SK-N-SH treated with all-trans-retinoic acid at 6 μM for 48 hours (cell line): ENCODE data around the gene JMJD8.

Experiments used
- ATAC-seq: fragments of 200-7000 bp; cut with Tn5 transposase; 3 replicates; pipeline ENCODE4 v1.9.1; 2020; ENCODE audit warnings: mild to moderate bottlenecking, moderate library complexity
- ARNTL ChIP-seq: fragments of 450-650 bp; formaldehyde crosslinking; IDR thresholded peaks from 2 replicates; pipeline ENCODE4 v1.5.0; 2020; ENCODE audit warnings: low read depth, mild to moderate bottlenecking, moderate library complexity, borderline replicate concordance
- CSDC2 ChIP-seq: fragments of 250-450 bp; sonication (Bioruptor Pico); IDR thresholded peaks from 2 replicates; pipeline ENCODE4 v1.5.0; 2020; ENCODE audit warnings: mild to moderate bottlenecking, moderate library complexity
- ESRRG ChIP-seq: fragments of 250-450 bp; sonication (Bioruptor Pico); IDR thresholded peaks from 2 replicates; pipeline ENCODE4 v1.6.1; 2021; ENCODE audit warnings: mild to moderate bottlenecking
- GLIS3 ChIP-seq: fragments of 250-450 bp; sonication (Bioruptor Pico); IDR thresholded peaks from 2 replicates; pipeline ENCODE4 v1.5.0; 2020; ENCODE audit warnings: mild to moderate bottlenecking, moderate library complexity
- ISL1 ChIP-seq: fragments of 250-450 bp; sonication (Bioruptor Pico); IDR thresholded peaks from 2 replicates; pipeline ENCODE4 v2.1.2; 2022; ENCODE audit warnings: mild to moderate bottlenecking, moderate library complexity
- OSR1 ChIP-seq: fragments of 250-450 bp; sonication (Bioruptor Pico); IDR thresholded peaks from 2 replicates; pipeline ENCODE4 v1.8.0; 2022; ENCODE audit warnings: moderate library complexity, mild to moderate bottlenecking, inconsistent platforms
- RARB ChIP-seq: fragments of 250-450 bp; sonication (Bioruptor Pico); IDR thresholded peaks from 2 replicates; pipeline ENCODE4 v1.8.0; 2021; ENCODE audit warnings: mild to moderate bottlenecking, moderate library complexity
- SNAI2 ChIP-seq: fragments of 250-450 bp; sonication (Bioruptor Pico); IDR thresholded peaks from 2 replicates; pipeline ENCODE4 v1.5.0; 2020; ENCODE audit warnings: mild to moderate bottlenecking, moderate library complexity
- TCF4 ChIP-seq: fragments of 250-450 bp; sonication (Bioruptor Pico); IDR thresholded peaks from 2 replicates; pipeline ENCODE4 v1.8.0; 2021; ENCODE audit warnings: mild to moderate bottlenecking, moderate library complexity, borderline replicate concordance
- TOX ChIP-seq: fragments of 250-450 bp; sonication (Bioruptor Pico); IDR thresholded peaks from 2 replicates; pipeline ENCODE4 v1.8.0; 2021; ENCODE audit warnings: mild to moderate bottlenecking, moderate library complexity, borderline replicate concordance
- ZC3H10 ChIP-seq: fragments of 250-450 bp; sonication (Bioruptor Pico); IDR thresholded peaks from 2 replicates; pipeline ENCODE4 v1.5.1; 2021; ENCODE audit warnings: mild to moderate bottlenecking, moderate library complexity
- ZFP30 ChIP-seq: fragments of 450-650 bp; formaldehyde crosslinking; IDR thresholded peaks from 2 replicates; pipeline ENCODE4 v1.5.0; 2022; ENCODE audit warnings: mild to moderate bottlenecking, moderate library complexity
- ZNF70 ChIP-seq: fragments of 450-650 bp; formaldehyde crosslinking; IDR thresholded peaks from 2 replicates; pipeline ENCODE4 v1.5.0; 2020; ENCODE audit warnings: mild to moderate bottlenecking, moderate library complexity
- TF ChIP-seq, protein P1 (sequence below): fragments of 250-450 bp; sonication (Bioruptor Pico); IDR thresholded peaks from 2 replicates; pipeline ENCODE4 v1.5.1; 2020; ENCODE audit warnings: low read depth, mild to moderate bottlenecking, moderate library complexity
- TF ChIP-seq, protein P2 (sequence below): fragments of 250-450 bp; sonication (Bioruptor Pico); IDR thresholded peaks from 2 replicates; pipeline ENCODE4 v1.5.0; 2020; ENCODE audit warnings: mild to moderate bottlenecking, moderate library complexity
- TF ChIP-seq, protein P3 (sequence below): fragments of 250-450 bp; sonication (Bioruptor Pico); IDR thresholded peaks from 2 replicates; pipeline ENCODE4 v1.8.0; 2021; ENCODE audit warnings: low read depth, mild to moderate bottlenecking, moderate library complexity, borderline replicate concordance
- TF ChIP-seq, protein P4 (sequence below): fragments of 250-450 bp; sonication (Bioruptor Pico); IDR thresholded peaks from 2 replicates; pipeline ENCODE4 v1.8.0; 2020; ENCODE audit warnings: mild to moderate bottlenecking, moderate library complexity, borderline replicate concordance
- TF ChIP-seq, protein P5 (sequence below): fragments of 250-450 bp; sonication (Bioruptor Pico); IDR thresholded peaks from 2 replicates; pipeline ENCODE4 v1.5.1; 2021; ENCODE audit warnings: mild to moderate bottlenecking, moderate library complexity

Gene JMJD8

DNA sequence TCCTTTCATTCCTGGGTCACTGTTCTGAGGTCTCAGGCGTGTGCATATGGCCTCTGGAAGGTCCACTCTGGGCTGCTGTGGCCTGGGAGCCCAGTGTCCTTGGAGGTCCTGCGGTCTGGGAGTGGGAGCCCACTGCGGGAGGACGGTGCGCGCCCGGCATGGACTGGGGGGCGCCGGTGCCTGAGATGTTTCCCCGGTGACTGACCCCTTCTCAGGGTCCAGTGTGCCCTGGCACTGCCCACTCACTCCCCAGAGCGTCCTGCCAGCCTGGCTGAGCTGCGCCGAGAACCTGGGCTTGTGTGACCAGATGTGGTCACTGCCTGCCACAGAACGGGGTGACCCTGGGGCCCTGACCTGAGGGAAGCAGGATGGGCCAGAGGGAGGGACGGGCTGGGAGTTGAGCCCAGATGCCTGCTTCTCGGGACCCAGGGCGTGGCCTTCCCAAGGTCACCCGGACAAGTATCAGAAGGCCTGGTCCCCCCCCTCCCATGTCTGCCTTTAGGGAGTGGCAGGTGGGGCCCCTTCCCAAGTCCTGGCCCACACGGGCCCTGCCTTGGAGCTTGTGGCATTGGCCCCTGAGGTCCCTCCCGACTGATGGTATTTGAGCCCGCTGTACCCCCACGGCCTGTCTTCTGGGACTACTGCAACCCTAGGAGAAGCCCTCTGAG is 9.8 kb downstream of the JMJD8 start:
- ATAC-seq, result no peak
- TF ChIP-seq, protein P1, sequence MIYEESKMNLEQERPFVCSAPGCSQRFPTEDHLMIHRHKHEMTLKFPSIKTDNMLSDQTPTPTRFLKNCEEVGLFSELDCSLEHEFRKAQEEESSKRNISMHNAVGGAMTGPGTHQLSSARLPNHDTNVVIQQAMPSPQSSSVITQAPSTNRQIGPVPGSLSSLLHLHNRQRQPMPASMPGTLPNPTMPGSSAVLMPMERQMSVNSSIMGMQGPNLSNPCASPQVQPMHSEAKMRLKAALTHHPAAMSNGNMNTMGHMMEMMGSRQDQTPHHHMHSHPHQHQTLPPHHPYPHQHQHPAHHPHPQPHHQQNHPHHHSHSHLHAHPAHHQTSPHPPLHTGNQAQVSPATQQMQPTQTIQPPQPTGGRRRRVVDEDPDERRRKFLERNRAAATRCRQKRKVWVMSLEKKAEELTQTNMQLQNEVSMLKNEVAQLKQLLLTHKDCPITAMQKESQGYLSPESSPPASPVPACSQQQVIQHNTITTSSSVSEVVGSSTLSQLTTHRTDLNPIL (CRISPR knock-in tag), result no peak
- TF ChIP-seq, protein P2, sequence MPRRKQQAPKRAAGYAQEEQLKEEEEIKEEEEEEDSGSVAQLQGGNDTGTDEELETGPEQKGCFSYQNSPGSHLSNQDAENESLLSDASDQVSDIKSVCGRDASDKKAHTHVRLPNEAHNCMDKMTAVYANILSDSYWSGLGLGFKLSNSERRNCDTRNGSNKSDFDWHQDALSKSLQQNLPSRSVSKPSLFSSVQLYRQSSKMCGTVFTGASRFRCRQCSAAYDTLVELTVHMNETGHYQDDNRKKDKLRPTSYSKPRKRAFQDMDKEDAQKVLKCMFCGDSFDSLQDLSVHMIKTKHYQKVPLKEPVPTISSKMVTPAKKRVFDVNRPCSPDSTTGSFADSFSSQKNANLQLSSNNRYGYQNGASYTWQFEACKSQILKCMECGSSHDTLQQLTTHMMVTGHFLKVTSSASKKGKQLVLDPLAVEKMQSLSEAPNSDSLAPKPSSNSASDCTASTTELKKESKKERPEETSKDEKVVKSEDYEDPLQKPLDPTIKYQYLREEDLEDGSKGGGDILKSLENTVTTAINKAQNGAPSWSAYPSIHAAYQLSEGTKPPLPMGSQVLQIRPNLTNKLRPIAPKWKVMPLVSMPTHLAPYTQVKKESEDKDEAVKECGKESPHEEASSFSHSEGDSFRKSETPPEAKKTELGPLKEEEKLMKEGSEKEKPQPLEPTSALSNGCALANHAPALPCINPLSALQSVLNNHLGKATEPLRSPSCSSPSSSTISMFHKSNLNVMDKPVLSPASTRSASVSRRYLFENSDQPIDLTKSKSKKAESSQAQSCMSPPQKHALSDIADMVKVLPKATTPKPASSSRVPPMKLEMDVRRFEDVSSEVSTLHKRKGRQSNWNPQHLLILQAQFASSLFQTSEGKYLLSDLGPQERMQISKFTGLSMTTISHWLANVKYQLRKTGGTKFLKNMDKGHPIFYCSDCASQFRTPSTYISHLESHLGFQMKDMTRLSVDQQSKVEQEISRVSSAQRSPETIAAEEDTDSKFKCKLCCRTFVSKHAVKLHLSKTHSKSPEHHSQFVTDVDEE (CRISPR knock-in tag), result no peak
- no peak for TF ChIP-seq ESRRG
- no peak for TF ChIP-seq ZC3H10 (CRISPR knock-in tag)
- TF ChIP-seq, protein P3, sequence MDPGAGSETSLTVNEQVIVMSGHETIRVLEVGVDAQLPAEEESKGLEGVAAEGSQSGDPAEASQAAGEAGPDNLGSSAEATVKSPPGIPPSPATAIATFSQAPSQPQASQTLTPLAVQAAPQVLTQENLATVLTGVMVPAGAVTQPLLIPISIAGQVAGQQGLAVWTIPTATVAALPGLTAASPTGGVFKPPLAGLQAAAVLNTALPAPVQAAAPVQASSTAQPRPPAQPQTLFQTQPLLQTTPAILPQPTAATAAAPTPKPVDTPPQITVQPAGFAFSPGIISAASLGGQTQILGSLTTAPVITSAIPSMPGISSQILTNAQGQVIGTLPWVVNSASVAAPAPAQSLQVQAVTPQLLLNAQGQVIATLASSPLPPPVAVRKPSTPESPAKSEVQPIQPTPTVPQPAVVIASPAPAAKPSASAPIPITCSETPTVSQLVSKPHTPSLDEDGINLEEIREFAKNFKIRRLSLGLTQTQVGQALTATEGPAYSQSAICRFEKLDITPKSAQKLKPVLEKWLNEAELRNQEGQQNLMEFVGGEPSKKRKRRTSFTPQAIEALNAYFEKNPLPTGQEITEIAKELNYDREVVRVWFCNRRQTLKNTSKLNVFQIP (CRISPR knock-in tag), result no peak
- no peak for TF ChIP-seq ARNTL (CRISPR knock-in tag)
- TF ChIP-seq ZNF70, result no peak
- TF ChIP-seq, protein P4, sequence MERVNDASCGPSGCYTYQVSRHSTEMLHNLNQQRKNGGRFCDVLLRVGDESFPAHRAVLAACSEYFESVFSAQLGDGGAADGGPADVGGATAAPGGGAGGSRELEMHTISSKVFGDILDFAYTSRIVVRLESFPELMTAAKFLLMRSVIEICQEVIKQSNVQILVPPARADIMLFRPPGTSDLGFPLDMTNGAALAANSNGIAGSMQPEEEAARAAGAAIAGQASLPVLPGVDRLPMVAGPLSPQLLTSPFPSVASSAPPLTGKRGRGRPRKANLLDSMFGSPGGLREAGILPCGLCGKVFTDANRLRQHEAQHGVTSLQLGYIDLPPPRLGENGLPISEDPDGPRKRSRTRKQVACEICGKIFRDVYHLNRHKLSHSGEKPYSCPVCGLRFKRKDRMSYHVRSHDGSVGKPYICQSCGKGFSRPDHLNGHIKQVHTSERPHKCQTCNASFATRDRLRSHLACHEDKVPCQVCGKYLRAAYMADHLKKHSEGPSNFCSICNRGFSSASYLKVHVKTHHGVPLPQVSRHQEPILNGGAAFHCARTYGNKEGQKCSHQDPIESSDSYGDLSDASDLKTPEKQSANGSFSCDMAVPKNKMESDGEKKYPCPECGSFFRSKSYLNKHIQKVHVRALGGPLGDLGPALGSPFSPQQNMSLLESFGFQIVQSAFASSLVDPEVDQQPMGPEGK (CRISPR knock-in tag), result no peak
- TF ChIP-seq ZFP30, result no peak
- TF ChIP-seq SNAI2 (CRISPR knock-in tag), result no peak
- TF ChIP-seq RARB (CRISPR knock-in tag), result no peak
- TF ChIP-seq, protein P5, sequence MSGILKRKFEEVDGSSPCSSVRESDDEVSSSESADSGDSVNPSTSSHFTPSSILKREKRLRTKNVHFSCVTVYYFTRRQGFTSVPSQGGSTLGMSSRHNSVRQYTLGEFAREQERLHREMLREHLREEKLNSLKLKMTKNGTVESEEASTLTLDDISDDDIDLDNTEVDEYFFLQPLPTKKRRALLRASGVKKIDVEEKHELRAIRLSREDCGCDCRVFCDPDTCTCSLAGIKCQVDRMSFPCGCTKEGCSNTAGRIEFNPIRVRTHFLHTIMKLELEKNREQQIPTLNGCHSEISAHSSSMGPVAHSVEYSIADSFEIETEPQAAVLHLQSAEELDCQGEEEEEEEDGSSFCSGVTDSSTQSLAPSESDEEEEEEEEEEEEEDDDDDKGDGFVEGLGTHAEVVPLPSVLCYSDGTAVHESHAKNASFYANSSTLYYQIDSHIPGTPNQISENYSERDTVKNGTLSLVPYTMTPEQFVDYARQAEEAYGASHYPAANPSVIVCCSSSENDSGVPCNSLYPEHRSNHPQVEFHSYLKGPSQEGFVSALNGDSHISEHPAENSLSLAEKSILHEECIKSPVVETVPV (CRISPR knock-in tag), result no peak
- no peak for TF ChIP-seq TCF4

DNA sequence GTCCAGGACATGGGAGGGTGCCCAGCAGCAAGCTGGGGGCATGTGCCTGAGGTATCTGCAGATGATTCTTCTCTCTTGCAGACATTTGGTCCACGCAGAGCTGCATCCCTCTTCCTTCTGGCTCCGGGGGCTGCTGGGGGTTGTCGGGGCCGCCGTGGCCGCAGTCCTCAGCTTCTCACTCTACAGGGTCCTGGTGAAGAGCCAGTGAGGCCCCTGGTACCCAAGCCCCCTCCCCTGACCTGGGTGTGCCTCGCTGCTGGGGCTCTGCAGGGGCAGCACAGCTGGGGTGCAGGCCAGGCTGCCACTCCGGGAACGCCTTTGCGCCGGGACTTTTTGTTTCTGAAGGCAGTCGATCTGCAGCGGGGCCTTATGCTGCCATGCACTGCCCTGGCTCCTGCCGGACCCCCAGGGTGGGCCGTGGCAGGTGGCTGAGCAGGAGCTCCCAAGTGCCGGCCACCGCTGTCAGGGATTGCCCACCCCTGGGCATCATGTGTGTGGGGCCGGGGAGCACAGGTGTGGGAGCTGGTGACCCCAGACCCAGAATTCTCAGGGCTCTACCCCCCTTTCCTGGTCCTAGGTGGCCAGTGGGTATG is 10.6 kb downstream of the JMJD8 start:
- ATAC-seq, result no peak
- TF ChIP-seq ARNTL (CRISPR knock-in tag), result no peak
- TF ChIP-seq TCF4, result no peak
- TF ChIP-seq, protein P4 (CRISPR knock-in tag), result no peak

DNA sequence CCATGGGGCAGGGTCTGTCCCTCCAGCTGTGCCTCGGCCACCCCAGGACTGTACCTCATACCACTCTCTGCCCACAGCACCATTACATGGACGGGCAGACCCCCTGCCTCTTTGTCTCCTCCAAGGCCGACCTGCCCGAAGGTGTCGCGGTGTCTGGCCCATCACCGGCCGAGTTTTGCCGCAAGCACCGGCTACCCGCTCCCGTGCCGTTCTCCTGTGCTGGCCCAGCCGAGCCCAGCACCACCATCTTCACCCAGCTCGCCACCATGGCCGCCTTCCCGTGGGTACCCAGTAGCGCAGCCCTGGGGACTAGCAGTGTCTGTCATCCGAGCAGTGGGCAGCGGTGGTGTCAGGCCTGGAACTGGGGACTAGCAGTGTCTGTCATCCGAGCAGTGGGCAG is 11.3 kb downstream of the JMJD8 start:
- no peak for ATAC-seq
- TF ChIP-seq ZFP30 (no peak), OSR1 (CRISPR knock-in tag) (no peak), TOX (CRISPR knock-in tag) (no peak), ARNTL (CRISPR knock-in tag) (no peak), GLIS3 (CRISPR knock-in tag) (no peak), ISL1 (no peak), CSDC2 (CRISPR knock-in tag) (no peak)
- TF ChIP-seq, protein P2 (CRISPR knock-in tag), result no peak
- TF ChIP-seq, protein P5 (CRISPR knock-in tag), result no peak
- TF ChIP-seq, protein P3 (CRISPR knock-in tag), result no peak
